NT2/D1 (cell line): ENCODE data around the gene PLA2G2C.

Experiments
- YY1 ChIP-seq: IDR thresholded peaks from 2 replicates; pipeline ENCODE4 v1.6.1; 2011; ENCODE audit not compliant: insufficient read length, insufficient read depth
- ZNF274 ChIP-seq: IDR thresholded peaks from 2 replicates; pipeline ENCODE4 v1.6.1; 2011; ENCODE audit warnings: mild to moderate bottlenecking, low read depth, low read length

GRCh38 chr1:20194224-20194623, 7.9 kb upstream of the PLA2G2C start:
- TF ChIP-seq ZNF274 (no peak), YY1 (no peak)
